SK-N-SH treated with all-trans-retinoic acid at 6 μM for 48 hours (cell line): ENCODE data around the gene TUT1.
A peak's percentile ranks its signal among the peaks of the same experiment; 100 is the strongest.
"Not testable (repeated sequence)": the region's sequence is repeated elsewhere in the genome, so short reads cannot be mapped to it uniquely, and the experiment has no call there.

Experiments
- ATAC-seq: fragments of 200-7000 bp; cut with Tn5 transposase; 3 replicates; pipeline ENCODE4 v1.9.1; 2020; ENCODE audit warnings: mild to moderate bottlenecking, moderate library complexity
- BACH2 ChIP-seq: fragments of 250-450 bp; sonication (Bioruptor Pico); IDR thresholded peaks from 2 replicates; pipeline ENCODE4 v1.9.0; 2021; ENCODE audit warnings: mild to moderate bottlenecking, borderline replicate concordance
- CSDC2 ChIP-seq: fragments of 250-450 bp; sonication (Bioruptor Pico); IDR thresholded peaks from 2 replicates; pipeline ENCODE4 v1.5.0; 2020; ENCODE audit warnings: mild to moderate bottlenecking, moderate library complexity
- ESRRG ChIP-seq: fragments of 250-450 bp; sonication (Bioruptor Pico); IDR thresholded peaks from 2 replicates; pipeline ENCODE4 v1.6.1; 2021; ENCODE audit warnings: mild to moderate bottlenecking
- GLIS3 ChIP-seq: fragments of 250-450 bp; sonication (Bioruptor Pico); IDR thresholded peaks from 2 replicates; pipeline ENCODE4 v1.5.0; 2020; ENCODE audit warnings: mild to moderate bottlenecking, moderate library complexity
- ISL1 ChIP-seq: fragments of 250-450 bp; sonication (Bioruptor Pico); IDR thresholded peaks from 2 replicates; pipeline ENCODE4 v2.1.2; 2022; ENCODE audit warnings: mild to moderate bottlenecking, moderate library complexity
- OSR1 ChIP-seq: fragments of 250-450 bp; sonication (Bioruptor Pico); IDR thresholded peaks from 2 replicates; pipeline ENCODE4 v1.8.0; 2022; ENCODE audit warnings: moderate library complexity, mild to moderate bottlenecking, inconsistent platforms
- PATZ1 ChIP-seq: fragments of 250-450 bp; sonication (Bioruptor Pico); IDR thresholded peaks from 2 replicates; pipeline ENCODE4 v1.8.0; 2020; ENCODE audit warnings: mild to moderate bottlenecking, moderate library complexity, borderline replicate concordance
- POU6F1 ChIP-seq: fragments of 250-450 bp; sonication (Bioruptor Pico); IDR thresholded peaks from 2 replicates; pipeline ENCODE4 v1.8.0; 2021; ENCODE audit warnings: low read depth, mild to moderate bottlenecking, moderate library complexity, borderline replicate concordance
- PPARA ChIP-seq: fragments of 250-450 bp; sonication (Bioruptor Pico); IDR thresholded peaks from 2 replicates; pipeline ENCODE4 v1.5.0; 2020; ENCODE audit warnings: mild to moderate bottlenecking, borderline replicate concordance
- RARB ChIP-seq: fragments of 250-450 bp; sonication (Bioruptor Pico); IDR thresholded peaks from 2 replicates; pipeline ENCODE4 v1.8.0; 2021; ENCODE audit warnings: mild to moderate bottlenecking, moderate library complexity
- SNAI2 ChIP-seq: fragments of 250-450 bp; sonication (Bioruptor Pico); IDR thresholded peaks from 2 replicates; pipeline ENCODE4 v1.5.0; 2020; ENCODE audit warnings: mild to moderate bottlenecking, moderate library complexity
- TOX ChIP-seq: fragments of 250-450 bp; sonication (Bioruptor Pico); IDR thresholded peaks from 2 replicates; pipeline ENCODE4 v1.8.0; 2021; ENCODE audit warnings: mild to moderate bottlenecking, moderate library complexity, borderline replicate concordance
- ZC3H10 ChIP-seq: fragments of 250-450 bp; sonication (Bioruptor Pico); IDR thresholded peaks from 2 replicates; pipeline ENCODE4 v1.5.1; 2021; ENCODE audit warnings: mild to moderate bottlenecking, moderate library complexity
- ZFP3 ChIP-seq: fragments of 250-450 bp; sonication (Bioruptor Pico); IDR thresholded peaks from 2 replicates; pipeline ENCODE4 v1.5.0; 2020; ENCODE audit warnings: mild to moderate bottlenecking, moderate library complexity
- ZFP30 ChIP-seq: fragments of 450-650 bp; formaldehyde crosslinking; IDR thresholded peaks from 2 replicates; pipeline ENCODE4 v1.5.0; 2022; ENCODE audit warnings: mild to moderate bottlenecking, moderate library complexity
- ZNF70 ChIP-seq: fragments of 450-650 bp; formaldehyde crosslinking; IDR thresholded peaks from 2 replicates; pipeline ENCODE4 v1.5.0; 2020; ENCODE audit warnings: mild to moderate bottlenecking, moderate library complexity
- ZNF8 ChIP-seq: fragments of 450-650 bp; formaldehyde crosslinking; IDR thresholded peaks from 2 replicates; pipeline ENCODE4 v1.5.0; 2020; ENCODE audit warnings: mild to moderate bottlenecking, moderate library complexity
- TF ChIP-seq, protein P1 (sequence below): fragments of 250-450 bp; sonication (Bioruptor Pico); IDR thresholded peaks from 2 replicates; pipeline ENCODE4 v1.5.1; 2020; ENCODE audit warnings: low read depth, mild to moderate bottlenecking, moderate library complexity
- TF ChIP-seq, protein P2 (sequence below): fragments of 250-450 bp; sonication (Bioruptor Pico); IDR thresholded peaks from 2 replicates; pipeline ENCODE4 v1.5.0; 2020; ENCODE audit warnings: mild to moderate bottlenecking, moderate library complexity

The TUT1 gene

DNA sequence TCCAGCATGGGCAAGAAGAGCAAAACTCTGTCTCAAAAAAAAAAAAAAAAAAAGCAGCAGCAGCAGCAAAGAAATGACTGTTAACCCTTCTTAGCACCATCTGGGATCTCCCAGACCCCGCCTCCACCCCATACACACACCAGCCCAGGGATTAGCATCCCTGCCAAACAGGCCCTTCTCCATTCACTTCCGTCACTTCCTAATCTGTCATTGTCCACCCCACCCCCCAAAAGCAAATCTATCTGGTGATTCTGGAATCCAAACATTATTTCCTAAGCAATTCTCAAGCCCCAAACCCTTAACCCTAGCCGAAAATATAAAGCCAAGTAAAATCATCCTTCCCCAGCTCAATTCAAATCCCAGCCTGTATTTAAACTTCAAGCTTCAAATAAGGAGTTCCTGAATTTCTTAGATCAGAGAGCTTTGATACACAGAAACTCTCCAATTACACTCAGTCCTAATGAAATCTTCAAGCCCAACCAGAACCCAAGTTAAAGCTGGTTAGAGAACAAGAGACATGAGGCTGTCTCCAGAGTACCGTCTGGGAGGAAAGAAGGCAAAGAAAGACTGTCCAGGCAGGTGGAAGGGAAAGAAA lies 38.7 kb downstream of the TUT1 start:
- ATAC-seq, result no peak
- 0 out of 2 replicates have a peak, but pooled peaks have one; percentile 38 for TF ChIP-seq SNAI2 (CRISPR knock-in tag)
- TF ChIP-seq, protein P1, sequence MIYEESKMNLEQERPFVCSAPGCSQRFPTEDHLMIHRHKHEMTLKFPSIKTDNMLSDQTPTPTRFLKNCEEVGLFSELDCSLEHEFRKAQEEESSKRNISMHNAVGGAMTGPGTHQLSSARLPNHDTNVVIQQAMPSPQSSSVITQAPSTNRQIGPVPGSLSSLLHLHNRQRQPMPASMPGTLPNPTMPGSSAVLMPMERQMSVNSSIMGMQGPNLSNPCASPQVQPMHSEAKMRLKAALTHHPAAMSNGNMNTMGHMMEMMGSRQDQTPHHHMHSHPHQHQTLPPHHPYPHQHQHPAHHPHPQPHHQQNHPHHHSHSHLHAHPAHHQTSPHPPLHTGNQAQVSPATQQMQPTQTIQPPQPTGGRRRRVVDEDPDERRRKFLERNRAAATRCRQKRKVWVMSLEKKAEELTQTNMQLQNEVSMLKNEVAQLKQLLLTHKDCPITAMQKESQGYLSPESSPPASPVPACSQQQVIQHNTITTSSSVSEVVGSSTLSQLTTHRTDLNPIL (CRISPR knock-in tag), result no peak
- TF ChIP-seq, all 23 proteins: peak for 1

DNA sequence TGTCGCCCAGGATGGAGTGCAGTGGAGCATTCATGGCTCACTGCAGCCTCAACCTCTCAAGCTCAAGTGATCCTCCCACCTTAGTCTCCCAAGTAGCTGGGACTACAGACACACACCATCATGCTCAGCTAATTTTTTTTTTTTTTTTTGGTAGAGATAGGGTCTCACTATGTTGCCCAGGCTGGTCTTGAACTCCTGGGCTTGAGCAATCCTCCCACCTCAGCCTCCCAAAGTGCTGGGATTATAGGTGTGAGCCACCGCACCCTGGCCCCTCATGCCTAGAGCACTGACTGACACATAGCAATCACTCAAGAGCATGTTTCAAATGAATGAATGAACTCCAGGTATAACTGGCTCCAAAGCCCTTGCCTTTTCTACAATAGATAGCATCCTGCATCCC lies 40.8 kb downstream of the TUT1 start:
- ATAC-seq, result not testable (repeated sequence)

GRCh38 chr11:62548545-62549335 lies 42.6 kb downstream of the TUT1 start:
- ATAC-seq, result no peak
- TF ChIP-seq PATZ1 (CRISPR knock-in tag), result peak; percentile 43; the same call in 1 of the 2 replicates
- no peak for TF ChIP-seq SNAI2 (CRISPR knock-in tag)
- TF ChIP-seq GLIS3 (CRISPR knock-in tag), result no peak
- TF ChIP-seq ZNF8 (CRISPR knock-in tag), result no peak
- TF ChIP-seq ISL1, result no peak

GRCh38 chr11:62547691-62548281 lies 43.5 kb downstream of the TUT1 start:
- no peak for TF ChIP-seq TOX (CRISPR knock-in tag)
- TF ChIP-seq ZFP30 (CRISPR knock-in tag), result no peak
- TF ChIP-seq OSR1, result no peak
- TF ChIP-seq PATZ1 (CRISPR knock-in tag), result no peak
- no peak for TF ChIP-seq ISL1
- TF ChIP-seq GLIS3 (CRISPR knock-in tag), result no peak
- TF ChIP-seq PPARA (CRISPR knock-in tag), result no peak
- TF ChIP-seq ZFP3 (CRISPR knock-in tag), result no peak
- TF ChIP-seq ZNF70 (CRISPR knock-in tag), result no peak
- no peak for TF ChIP-seq CSDC2
- TF ChIP-seq ZC3H10 (CRISPR knock-in tag), result no peak
- TF ChIP-seq, protein P1 (CRISPR knock-in tag), result no peak
- TF ChIP-seq ZNF8 (CRISPR knock-in tag), result no peak
- TF ChIP-seq BACH2 (CRISPR knock-in tag), result no peak
- TF ChIP-seq, protein P2, sequence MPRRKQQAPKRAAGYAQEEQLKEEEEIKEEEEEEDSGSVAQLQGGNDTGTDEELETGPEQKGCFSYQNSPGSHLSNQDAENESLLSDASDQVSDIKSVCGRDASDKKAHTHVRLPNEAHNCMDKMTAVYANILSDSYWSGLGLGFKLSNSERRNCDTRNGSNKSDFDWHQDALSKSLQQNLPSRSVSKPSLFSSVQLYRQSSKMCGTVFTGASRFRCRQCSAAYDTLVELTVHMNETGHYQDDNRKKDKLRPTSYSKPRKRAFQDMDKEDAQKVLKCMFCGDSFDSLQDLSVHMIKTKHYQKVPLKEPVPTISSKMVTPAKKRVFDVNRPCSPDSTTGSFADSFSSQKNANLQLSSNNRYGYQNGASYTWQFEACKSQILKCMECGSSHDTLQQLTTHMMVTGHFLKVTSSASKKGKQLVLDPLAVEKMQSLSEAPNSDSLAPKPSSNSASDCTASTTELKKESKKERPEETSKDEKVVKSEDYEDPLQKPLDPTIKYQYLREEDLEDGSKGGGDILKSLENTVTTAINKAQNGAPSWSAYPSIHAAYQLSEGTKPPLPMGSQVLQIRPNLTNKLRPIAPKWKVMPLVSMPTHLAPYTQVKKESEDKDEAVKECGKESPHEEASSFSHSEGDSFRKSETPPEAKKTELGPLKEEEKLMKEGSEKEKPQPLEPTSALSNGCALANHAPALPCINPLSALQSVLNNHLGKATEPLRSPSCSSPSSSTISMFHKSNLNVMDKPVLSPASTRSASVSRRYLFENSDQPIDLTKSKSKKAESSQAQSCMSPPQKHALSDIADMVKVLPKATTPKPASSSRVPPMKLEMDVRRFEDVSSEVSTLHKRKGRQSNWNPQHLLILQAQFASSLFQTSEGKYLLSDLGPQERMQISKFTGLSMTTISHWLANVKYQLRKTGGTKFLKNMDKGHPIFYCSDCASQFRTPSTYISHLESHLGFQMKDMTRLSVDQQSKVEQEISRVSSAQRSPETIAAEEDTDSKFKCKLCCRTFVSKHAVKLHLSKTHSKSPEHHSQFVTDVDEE (CRISPR knock-in tag), result no peak
- no peak for TF ChIP-seq RARB (CRISPR knock-in tag)
- TF ChIP-seq POU6F1 (CRISPR knock-in tag), result no peak
- TF ChIP-seq ESRRG (CRISPR knock-in tag), result no peak
- no peak for TF ChIP-seq SNAI2 (CRISPR knock-in tag)

More at GRCh38 chr11:62547691-62548281, 43.5 kb downstream of the TUT1 start:
- ATAC-seq, result no peak
